Activated T-helper 1 cell treated with anti-CD3 and anti-CD28 coated beads, Interleukin-2, amount 50 U/mL, for 16 hours (primary cell): Measurements from ENCODE around the gene ANO1.
"Not testable (repeated sequence)": the region's sequence is repeated elsewhere in the genome, so short reads cannot be mapped to it uniquely, and the experiment has no call there.

ENCODE experiments used
- DNase-seq, 2 donors: peaks; one replicate each; pipeline ENCODE4 v3.0.0-alpha.2; 2020; ENCODE audit warnings: low read depth in 1 of 2, low spot score in 1 of 2

ANO1 gene

GRCh38 chr11:70186420-70186819 lies 108.3 kb downstream of the ANO1 start:
- DNase-seq: no peak

DNA sequence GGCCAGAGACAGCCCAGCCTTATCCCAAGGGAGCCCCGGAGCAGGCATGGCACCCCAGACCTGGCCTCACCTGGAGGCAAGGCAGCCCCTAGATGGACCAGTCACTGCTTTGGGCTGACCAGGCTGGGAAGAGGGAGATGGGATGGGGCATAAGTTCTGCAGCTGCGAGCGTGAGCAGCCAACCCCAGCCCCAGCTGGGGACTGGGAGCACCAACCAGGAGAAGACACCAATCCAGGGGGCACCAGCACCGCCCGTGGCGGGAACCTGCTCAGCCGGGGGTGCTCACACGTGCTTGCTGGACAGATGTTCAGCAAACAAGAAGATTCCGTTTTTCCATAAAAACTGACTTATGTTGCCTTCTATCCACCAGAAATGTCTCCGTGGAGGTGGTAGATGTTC lies 108.8 kb downstream of the ANO1 start:
- DNase-seq: no peak

GRCh38 chr11:70187771-70188170 lies 109.7 kb downstream of the ANO1 start:
- no peak for DNase-seq

GRCh38 chr11:70189622-70190021 lies 111.5 kb downstream of the ANO1 start:
- DNase-seq: no peak

DNA sequence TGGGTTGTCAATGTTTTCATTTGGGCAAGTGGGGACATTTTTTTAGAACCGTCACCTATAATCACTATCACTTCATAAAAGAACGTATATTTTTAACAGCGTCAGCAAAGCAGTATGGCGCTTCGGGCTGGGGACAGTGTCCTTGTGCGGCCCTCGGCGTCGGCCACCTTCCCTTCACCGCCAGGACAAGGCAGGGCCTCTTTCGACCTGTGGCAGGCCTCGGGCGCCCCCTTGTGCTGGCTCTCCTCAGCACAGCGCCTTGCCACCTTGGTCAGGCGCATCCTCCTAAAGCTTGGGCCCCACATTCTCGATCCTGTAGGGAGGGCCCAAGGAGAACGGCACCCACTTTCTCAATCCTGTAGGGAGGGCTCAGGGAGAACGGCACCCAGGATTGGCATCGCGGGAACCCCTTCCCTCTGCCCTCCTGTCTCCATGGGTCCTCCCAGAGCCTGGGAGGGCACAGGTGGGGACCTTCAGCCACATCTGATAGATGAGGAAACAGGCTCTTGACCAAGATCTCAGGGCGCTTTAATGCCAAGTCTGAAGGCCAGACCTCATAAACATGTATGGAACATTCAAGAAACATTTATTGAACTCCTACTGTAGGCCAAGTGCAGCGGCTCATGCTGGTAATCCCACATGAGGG lies 113.5 kb downstream of the ANO1 start:
- peak in 1 of 2 donors; percentile 11 for DNase-seq

- no peak for DNase-seq
These were observed 114.7 kb downstream of the ANO1 start for GRCh38 chr11:70192666-70193410.

GRCh38 chr11:70193411-70194292 lies 115.5 kb downstream of the ANO1 start:
- no peak for DNase-seq

DNA sequence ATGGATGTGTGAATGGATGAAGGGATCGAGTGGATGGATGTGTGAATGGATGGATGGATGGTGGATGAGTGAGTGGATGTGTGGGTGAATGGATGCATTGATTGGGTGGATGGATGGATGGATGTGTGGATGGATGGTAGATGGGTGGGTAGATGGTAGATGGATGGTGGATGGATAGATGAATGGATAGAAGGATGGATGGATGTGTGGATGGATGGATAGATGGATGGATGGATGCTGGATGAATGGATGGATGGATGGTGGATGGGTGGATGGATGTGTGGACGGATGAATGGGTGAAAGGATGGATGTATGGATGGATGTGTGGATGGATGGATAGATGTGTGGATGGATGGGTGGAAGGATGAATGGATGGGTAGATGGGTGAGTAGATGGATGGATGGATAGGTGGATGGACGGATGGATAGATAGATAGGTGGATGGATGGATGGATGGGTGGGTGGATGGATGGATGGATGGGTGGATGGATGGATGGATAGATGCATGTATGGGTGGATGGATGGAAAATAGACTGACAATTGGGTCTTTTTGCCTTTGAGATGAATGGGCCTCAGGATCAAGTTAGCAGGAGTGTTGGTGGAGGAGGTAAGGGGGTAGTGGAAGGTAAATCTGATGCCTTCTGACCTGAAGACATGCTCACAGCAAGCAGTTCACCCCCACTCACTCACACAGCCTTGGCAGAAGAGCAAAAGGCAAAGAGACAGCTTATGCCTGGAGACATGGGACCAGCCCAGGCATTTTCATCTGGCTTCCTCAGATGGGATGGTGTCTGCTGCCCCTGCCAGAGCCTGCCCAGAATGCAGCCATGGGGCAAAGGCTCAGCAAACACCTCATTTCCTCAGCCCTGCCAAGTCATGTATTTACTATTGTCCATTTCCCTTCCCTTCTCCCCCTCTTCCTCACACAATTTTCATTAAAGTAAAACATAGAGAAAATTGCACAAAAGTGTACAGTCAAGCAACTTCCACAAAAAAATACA lies 117.0 kb downstream of the ANO1 start:
- DNase-seq: no peak

- DNase-seq: no peak
These were observed 122.2 kb downstream of the ANO1 start for GRCh38 chr11:70200212-70200844.

DNA sequence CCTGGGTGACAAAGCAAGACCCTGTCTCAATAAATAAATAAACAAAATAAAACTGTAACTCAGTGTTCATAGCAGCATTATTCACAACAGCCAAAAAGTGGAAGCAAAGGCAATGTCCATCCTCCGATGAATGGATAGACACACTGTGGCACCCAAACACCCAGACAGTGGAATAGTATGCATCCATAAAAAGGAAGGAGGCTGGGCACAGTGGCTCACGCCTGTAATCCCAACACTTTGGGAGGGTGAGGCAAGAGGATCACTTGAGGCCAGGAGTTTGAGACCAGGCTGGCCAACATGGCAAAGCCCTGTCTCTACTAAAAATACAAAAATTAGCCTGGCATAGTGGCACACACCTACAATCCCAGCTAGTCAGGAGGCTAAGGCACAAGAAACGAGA lies 122.9 kb downstream of the ANO1 start:
- not testable (repeated sequence) for DNase-seq

- DNase-seq: no peak
These were observed 124.1 kb downstream of the ANO1 start for GRCh38 chr11:70201882-70202861.

- peak; percentile 81 to 87 for DNase-seq
These were observed 125.0 kb downstream of the ANO1 start, which contains the start of gene FADD for GRCh38 chr11:70202920-70203750. Gene FADD (plus strand): TSS chr11:70203296. CDS start chr11:70203460, 164 bp downstream.

DNA sequence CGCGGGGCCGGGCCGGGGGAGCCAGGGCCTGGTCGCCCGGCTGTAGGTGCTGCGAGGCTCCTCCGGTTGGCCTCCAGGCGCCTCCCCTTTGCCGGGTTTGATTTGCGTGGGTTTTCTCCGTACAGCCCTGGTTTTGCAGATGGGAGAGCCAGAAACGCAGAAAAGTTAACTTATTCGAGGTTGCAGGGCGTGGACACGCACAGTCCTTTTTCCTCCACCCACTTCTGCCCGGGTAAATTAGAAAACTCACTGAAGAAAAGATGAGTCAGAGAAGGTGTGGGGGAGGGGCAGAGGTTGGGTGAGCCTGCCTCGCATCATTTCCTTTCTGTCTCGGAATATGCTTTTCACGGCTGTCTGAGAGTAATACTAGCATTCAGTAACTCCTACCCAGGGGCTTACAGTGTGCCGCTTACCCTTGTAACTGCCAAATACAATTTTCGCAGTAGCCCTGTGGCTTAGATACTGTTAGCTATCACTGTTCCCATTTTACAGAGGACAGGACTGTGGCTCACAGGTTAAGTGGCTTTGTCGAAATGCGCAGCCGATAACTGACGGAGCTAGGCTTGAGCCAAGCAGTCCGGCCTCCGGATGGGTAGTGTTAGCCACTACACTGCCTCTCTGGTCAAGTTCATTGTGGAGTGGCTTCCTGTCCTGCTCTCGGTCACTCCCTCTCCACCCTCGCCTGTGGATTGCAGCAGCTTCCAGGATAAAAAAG lies 125.8 kb downstream of the ANO1 start:
- peak; percentile 75 to 79 for DNase-seq

DNA sequence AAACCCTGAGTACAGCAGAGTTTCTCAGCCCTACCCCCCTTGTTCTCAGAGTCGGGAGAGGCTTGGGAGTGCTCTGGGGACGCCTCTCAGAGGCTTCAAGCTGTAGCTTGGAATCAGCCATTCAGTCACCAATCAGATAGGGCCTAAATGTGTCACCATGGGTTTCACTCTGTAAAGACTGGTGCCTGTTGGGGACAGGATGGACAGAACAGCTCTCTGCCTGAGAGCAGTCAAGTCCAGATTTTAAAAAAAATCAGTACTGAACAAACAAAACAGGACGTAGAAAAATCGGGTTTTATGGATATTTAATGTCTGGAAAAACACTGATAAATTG lies 126.3 kb downstream of the ANO1 start:
- no peak for DNase-seq

- no peak for DNase-seq
These were observed 127.1 kb downstream of the ANO1 start for GRCh38 chr11:70205049-70205725.

DNA sequence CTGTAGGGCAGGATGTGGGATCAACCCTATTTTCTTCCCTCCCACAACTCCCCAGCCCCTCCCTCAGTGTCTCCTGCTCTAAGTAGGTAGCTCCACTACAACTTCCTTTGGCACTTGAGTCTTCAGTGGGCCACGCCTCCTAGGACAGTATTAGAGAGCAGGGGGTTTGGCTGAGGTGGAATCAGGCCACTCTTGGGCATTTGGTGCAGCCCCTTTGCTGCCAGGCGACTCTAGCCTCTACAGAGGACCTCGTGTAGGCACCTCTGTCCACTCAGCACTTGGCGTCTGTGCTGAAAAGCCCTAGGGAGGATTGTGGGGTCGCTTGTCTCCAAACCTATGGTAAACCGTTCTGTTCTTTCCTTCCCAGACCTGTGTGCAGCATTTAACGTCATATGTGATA lies 127.6 kb downstream of the ANO1 start:
- no peak for DNase-seq
